GM18861 (cell line): ENCODE measurements around the gene MATN3.
A peak's percentile ranks its signal among the peaks of the same experiment; 100 is the strongest.
"Not testable (repeated sequence)": the region's sequence is repeated elsewhere in the genome, so short reads cannot be mapped to it uniquely, and the experiment has no call there.

ENCODE experiments used
- ATAC-seq: cut with Tn5 transposase; IDR thresholded peaks from one replicate; pipeline ENCODE4 v1.9.1; 2021; ENCODE audit not compliant: unreplicated experiment

The MATN3 gene

GRCh38 chr2:20012282-20013125, at the start of gene MATN3:
Gene MATN3, minus strand, starts transcription at chr2:20012668. Its CDS starts 37 bp downstream, at chr2:20012631.
- no peak for ATAC-seq

- no peak for ATAC-seq
Measured at GRCh38 chr2:20061940-20062339, 49.5 kb upstream of the MATN3 start.

- ATAC-seq, result no peak
Measured at GRCh38 chr2:20061476-20061875, 49.0 kb upstream of the MATN3 start.

- no peak for ATAC-seq
Measured at GRCh38 chr2:20060106-20060505, 47.6 kb upstream of the MATN3 start.

- ATAC-seq, result no peak
Measured at GRCh38 chr2:20057268-20057667, 44.8 kb upstream of the MATN3 start.

- no peak for ATAC-seq
Measured at GRCh38 chr2:20054931-20055330, 42.5 kb upstream of the MATN3 start.

GRCh38 chr2:20054119-20054518, 41.7 kb upstream of the MATN3 start:
- no peak for ATAC-seq

- ATAC-seq, result no peak
Measured at GRCh38 chr2:20052861-20053281, 40.4 kb upstream of the MATN3 start.

- no peak for ATAC-seq
Measured at GRCh38 chr2:20052229-20052851, 39.9 kb upstream of the MATN3 start.

- peak; percentile 94 for ATAC-seq
Measured at GRCh38 chr2:20051532-20052228, 39.2 kb upstream of the MATN3 start, which contains the start of gene LAPTM4A. Gene LAPTM4A, minus strand, starts transcription at chr2:20051628. Its CDS starts 108 bp downstream, at chr2:20051520.

GRCh38 chr2:20050646-20051531, 38.4 kb upstream of the MATN3 start:
- no peak for ATAC-seq

GRCh38 chr2:20050104-20050645, 37.7 kb upstream of the MATN3 start:
- ATAC-seq, result peak; percentile 28

GRCh38 chr2:20049637-20050036, 37.2 kb upstream of the MATN3 start:
- ATAC-seq, result no peak

GRCh38 chr2:20048488-20049448, 36.3 kb upstream of the MATN3 start:
- ATAC-seq, result no peak

GRCh38 chr2:20045712-20046292, 33.3 kb upstream of the MATN3 start:
- not testable (repeated sequence) for ATAC-seq

GRCh38 chr2:20044778-20045177, 32.3 kb upstream of the MATN3 start:
- no peak for ATAC-seq

GRCh38 chr2:20042531-20042930, 30.1 kb upstream of the MATN3 start:
- no peak for ATAC-seq

- no peak for ATAC-seq
Measured at GRCh38 chr2:20040489-20041172, 28.2 kb upstream of the MATN3 start.
